Raji (cell line): ENCODE data around the gene ECI1.
A peak's percentile ranks its signal among the peaks of the same experiment; 100 is the strongest.

Source experiments
- POLR2A ChIP-seq: IDR thresholded peaks from 2 replicates; pipeline ENCODE4 v1.6.1; 2011; ENCODE audit warnings: low read depth, low read length, control low read depth; ENCODE audit not compliant: insufficient read depth

ECI1 gene

GRCh38 chr16:2212362-2213324 is 38.7 kb downstream of the ECI1 start:
- no peak; the same call in 1 of the 2 replicates for TF ChIP-seq POLR2A

- TF ChIP-seq POLR2A, result peak; percentile 58
Observed at GRCh38 chr16:2211923-2212347, 39.5 kb downstream of the ECI1 start.

GRCh38 chr16:2210386-2211365 is 40.7 kb downstream of the ECI1 start, which contains the start of gene BRICD5:
BRICD5 (minus strand) TSS chr16:2210863; CDS start chr16:2210833, 30 bp downstream.
- TF ChIP-seq POLR2A, result peak; percentile 46

- TF ChIP-seq POLR2A, result no peak
Observed at GRCh38 chr16:2210009-2210332, 41.4 kb downstream of the ECI1 start.

GRCh38 chr16:2209258-2210008 is 42.0 kb downstream of the ECI1 start:
- TF ChIP-seq POLR2A, result no peak

GRCh38 chr16:2208772-2209171 is 42.6 kb downstream of the ECI1 start:
- no peak for TF ChIP-seq POLR2A

GRCh38 chr16:2208308-2208707 is 43.1 kb downstream of the ECI1 start:
- no peak for TF ChIP-seq POLR2A

GRCh38 chr16:2207872-2208271 is 43.5 kb downstream of the ECI1 start:
- no peak for TF ChIP-seq POLR2A

- no peak for TF ChIP-seq POLR2A
Observed at GRCh38 chr16:2206780-2207433, 44.5 kb downstream of the ECI1 start.

GRCh38 chr16:2206420-2206779 is 45.0 kb downstream of the ECI1 start:
- TF ChIP-seq POLR2A, result no peak

- TF ChIP-seq POLR2A, result no peak
Observed at GRCh38 chr16:2205967-2206313, 45.4 kb downstream of the ECI1 start.

- peak; percentile 88 for TF ChIP-seq POLR2A
Observed at GRCh38 chr16:2205104-2205966, 46.1 kb downstream of the ECI1 start, which contains the start of gene MLST8. MLST8 (plus strand) TSS chr16:2205454; CDS start chr16:2206086, 632 bp downstream.

GRCh38 chr16:2204416-2205103 is 46.8 kb downstream of the ECI1 start:
- no peak for TF ChIP-seq POLR2A
